Fibroblast of skin of left quadriceps (primary cell): ENCODE measurements around the gene DOK1.
A peak's percentile ranks its signal among the peaks of the same experiment; 100 is the strongest.

ENCODE experiments used
- DNase-seq, 2 experiments: peaks; one replicate each; pipeline ENCODE4 v3.0.0-alpha.2; 2013; ENCODE audit warnings: low read depth in 2 of 2

Gene DOK1

GRCh38 chr2:74553892-74554819, at the start of gene DOK1, which contains the start of gene LOXL3:
Gene DOK1 (plus strand): TSS chr2:74554720. CDS start chr2:74554755, 35 bp downstream.
Gene LOXL3 (minus strand): TSS chr2:74553942. CDS start chr2:74552634, 1,308 bp downstream.
- peak; percentile 85 for DNase-seq

DNA sequence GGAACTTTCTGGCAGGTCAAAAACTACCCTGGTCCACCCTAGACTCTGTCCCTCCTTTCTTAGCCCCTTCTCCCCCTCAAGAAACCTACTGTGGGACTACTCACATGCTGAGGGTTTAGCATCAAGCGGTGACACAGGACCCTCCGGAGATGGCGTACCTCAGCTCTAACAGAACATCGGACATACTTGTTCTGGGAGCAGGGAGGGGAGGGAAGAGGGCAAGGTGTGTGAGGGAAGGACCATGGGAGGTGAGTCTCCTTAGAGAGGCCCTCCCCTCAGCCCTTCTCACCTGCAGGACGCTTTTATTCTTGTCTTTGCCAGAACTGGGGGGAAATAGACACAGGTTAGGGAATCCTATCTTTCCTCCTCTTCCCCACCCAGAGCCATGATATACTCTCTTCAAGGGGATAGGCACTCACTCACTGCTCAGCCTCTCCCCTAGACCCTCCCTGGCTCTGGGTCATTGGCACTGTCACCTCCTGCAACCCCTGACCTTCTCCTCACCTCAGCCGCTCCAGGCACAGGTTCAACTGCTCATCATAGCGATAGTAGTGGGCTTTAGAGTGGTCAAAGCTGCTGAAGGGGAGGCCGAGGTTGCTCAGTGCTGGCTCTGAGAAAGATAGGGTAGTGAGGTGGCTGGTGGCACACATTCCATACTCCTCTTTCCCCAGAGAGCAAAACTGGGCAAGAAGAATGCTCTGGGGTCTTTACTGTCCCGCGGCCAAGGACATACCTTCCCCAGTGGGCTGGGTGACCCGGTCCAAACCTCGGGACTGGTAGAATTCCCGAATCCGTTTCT, 48.9 kb upstream of the DOK1 start:
- no peak for DNase-seq

DNA sequence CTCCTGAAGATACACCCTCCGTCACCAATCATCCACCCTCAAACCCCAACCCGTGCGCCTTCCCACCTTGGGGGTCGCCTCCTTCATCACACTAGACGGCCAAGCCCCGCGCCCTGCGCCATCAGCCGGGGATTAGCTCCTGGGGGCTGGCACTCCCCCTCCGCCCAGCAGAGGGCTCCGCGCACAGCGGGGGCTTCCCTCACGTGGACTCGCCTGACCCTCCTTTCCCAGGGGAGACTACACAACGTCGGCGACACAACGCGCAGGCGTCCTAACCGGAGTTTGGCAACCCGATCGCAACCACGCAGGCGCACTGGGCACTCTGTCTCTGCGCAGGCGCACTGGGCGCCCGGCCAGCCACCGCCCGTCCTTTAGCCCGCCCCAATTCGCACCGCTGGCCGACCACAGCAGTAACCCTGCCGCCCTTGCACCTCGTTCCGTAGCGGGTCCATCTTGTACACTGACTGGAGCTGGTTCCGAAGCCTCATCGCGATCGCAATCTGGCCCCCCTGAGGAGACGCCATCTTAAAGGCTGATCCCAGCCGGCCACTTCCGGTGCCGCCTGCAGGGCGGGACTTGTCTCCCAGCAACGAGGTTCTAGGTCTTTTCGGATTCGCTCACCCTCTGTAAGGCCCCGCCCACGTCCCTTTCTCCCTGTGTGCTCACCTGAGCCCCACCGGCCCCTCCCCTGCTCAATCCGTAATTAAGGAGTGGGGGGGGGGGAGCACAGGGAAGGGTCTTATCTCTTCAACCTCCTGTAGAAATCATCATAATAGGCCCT, 47.2 kb upstream of the DOK1 start, which contains the start of gene PCGF1:
Gene PCGF1, minus strand, starts transcription at position 551 of the 781 bp plus-strand sequence. Its CDS starts 27 bp downstream, at position 524.
- peak; percentile 96 to 97 for DNase-seq

DNA sequence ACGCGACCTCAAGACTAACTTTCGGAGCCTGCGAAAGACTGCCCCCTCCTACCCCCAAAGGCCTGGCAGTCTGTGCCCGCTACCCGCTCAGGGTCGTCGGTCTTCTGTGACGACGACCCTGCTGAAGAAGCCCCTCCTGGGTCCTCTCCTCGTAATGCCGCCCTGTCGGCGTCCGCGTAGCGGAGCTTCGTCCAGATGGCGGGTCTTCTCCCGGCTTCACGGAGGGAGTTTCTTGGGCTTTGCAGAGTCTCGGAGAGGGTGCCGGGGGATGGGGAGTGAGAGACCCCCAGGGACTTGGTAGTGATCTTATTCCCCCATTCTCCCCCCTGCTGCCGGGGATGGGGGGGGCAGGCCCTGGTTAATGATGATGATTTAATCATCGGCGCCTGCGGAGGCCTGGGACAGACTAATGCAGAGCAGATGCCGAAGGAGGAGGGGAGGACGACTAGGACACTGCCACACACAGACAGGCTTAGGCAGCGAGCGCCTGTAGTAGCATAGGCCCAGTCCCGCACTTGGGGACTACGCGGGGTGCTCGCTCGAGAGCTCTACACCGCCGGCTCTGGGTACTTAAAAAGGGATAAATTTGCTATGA, 46.5 kb upstream of the DOK1 start:
- DNase-seq: peak; percentile 82

DNA sequence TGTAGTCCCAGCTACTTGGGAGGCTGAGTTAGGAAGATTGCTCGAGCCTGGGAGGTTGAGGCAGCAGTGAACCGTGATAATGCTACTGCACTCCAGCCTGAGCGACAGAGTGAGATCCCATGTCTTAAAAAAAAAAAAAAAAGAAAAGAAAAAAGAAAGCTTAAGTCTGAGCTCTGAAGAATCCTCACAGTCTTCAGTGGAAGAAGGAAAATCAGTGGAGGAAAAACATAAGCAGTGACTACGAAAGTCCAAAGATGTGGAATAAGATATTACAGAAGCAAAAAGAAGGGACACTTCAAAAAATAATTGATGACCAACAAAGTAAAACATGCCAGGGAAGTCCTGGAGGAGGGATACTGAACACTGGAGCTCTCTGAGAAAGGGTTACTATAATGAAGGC, 44.2 kb upstream of the DOK1 start:
- no peak for DNase-seq

DNA sequence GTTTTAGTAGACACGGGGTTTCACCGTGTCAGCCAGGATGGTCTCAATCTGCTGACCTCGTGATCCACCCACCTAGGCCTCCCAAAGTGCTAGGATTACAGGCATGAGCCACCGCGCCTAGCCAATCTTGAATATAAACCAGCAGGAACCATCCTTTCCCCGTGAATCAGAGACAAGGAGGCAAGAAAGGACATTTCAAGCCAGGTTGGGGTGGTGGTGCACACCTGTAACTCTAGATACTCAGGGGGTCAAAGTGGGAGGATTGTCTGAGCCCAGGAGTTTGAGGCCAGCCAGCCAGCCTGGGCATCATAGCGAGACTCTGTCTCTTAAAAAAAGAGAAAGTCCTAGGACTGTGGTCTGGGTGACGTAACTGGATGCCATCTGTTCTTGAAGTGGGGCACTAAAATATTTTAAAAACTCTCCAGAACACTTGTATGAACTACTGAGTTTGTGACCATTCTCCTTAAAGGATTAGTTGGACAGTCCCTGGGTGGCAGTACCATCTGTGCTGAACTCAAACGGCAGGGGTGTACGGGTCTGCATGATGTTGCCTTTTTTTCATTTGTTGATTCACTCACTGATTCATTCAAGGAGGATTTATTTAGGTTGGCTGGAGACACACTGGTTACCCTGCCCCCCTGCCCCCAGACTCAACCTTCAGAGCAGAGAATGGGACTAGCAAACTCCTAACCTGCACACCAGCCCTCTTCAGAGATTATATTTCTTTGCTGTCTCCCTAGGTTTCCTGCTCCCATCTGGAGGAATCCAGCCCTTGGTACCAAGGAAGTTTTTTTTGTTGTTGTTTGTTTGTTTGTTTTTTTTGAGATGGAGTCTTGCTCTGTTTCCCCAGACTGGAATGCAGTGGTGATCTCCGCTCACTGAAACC, 43.2 kb upstream of the DOK1 start:
- DNase-seq: no peak

- no peak for DNase-seq
Observed at GRCh38 chr2:74512744-74513604, 41.5 kb upstream of the DOK1 start.

- DNase-seq: no peak
Observed at GRCh38 chr2:74513605-74514367, 40.7 kb upstream of the DOK1 start.

GRCh38 chr2:74514368-74515270, 39.9 kb upstream of the DOK1 start, which contains the start of gene TLX2:
Gene TLX2 (plus strand): TSS chr2:74514450. CDS start chr2:74514807, 357 bp downstream.
- DNase-seq: no peak

DNA sequence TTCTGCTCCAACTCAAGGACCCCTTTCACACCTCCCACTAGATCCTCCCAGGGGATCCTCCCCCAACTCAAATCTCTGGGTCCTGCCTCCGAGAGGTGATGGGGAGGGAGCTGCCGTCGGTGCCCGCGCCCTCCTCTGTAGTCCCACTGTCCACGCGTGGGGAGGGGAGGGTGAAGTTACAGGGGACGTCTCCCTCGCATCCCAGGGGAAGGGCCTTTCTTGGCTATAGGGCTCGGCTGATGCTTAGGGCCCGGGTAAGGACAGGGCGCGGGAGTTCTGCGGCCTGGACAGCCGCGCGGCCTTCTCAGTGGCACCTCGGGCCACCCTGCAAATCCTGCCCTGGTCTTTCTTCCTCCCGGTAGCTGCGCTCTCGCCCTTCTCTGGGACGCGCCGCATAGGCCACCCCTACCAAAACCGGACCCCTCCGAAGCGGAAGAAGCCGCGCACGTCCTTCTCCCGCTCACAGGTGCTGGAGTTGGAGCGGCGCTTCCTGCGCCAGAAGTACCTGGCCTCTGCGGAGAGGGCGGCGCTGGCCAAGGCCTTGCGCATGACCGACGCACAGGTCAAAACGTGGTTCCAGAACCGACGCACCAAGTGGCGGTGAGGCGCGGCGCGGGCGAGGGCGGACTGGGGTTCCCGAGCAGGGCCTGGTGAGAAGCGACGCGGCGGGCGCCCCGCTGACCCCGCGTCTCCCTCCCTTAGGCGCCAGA, 39.1 kb upstream of the DOK1 start:
- DNase-seq: no peak

DNA sequence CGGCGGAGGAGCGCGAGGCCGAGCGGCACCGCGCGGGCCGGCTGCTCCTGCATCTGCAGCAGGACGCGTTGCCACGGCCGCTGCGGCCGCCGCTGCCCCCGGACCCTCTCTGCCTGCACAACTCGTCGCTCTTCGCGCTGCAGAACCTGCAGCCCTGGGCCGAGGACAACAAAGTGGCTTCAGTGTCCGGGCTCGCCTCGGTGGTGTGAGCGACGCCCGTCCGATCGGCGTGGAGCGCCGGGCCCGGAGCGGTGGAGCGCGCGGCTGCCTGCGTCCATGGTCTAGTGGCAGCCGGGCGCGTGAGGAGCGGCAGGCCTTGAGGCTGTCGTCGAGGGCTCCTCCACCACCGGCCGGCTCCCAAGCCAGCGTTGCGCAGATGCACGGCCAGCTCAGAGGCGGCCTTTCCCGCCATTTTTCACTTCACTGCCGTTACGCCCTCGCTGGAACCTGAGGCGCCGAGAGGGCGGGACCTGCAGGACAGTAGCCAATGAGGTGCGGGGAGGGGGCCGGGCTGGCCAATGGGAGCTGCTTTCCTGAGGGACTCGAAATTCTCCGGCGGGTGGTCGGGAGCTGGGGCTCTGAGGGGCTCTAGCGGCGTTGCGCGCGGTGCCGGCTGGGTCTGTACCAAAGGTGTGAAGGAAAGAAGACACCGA, 38.4 kb upstream of the DOK1 start:
- DNase-seq: peak in 1 of 2 experiments; percentile 19

GRCh38 chr2:74516650-74517049, 37.9 kb upstream of the DOK1 start:
- DNase-seq: no peak

- DNase-seq: no peak
Observed at GRCh38 chr2:74522516-74522915, 32.0 kb upstream of the DOK1 start.

DNA sequence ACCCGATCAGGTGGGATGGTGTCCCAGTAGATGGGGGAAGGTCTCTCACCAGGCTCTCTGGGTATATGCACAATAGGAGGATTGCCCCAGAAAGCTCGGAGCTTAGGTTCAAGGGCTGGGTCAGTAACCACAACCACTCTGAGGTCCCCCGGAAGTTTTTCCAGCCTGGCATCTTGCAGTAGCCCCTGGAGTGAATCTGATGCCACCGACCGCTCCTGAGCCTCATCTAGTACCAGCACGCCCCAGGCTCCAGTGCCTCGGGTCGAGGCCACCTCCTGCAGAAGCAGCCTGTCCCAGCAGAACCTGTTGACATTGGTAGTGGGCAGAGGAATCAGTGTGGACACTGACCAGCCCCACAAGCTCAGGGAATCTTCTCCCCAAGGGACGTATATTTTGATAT, 30.5 kb upstream of the DOK1 start:
- no peak for DNase-seq

- DNase-seq: no peak
Observed at GRCh38 chr2:74524955-74525716, 29.4 kb upstream of the DOK1 start.
